SK-N-SH treated with all-trans-retinoic acid at 6 μM for 48 hours (cell line): Measurements from ENCODE around the gene TMEM219.
"Not testable (repeated sequence)": the region's sequence is repeated elsewhere in the genome, so short reads cannot be mapped to it uniquely, and the experiment has no call there.

Experiments used
- ATAC-seq: fragments of 200-7000 bp; cut with Tn5 transposase; 3 replicates; pipeline ENCODE4 v1.9.1; 2020; ENCODE audit warnings: mild to moderate bottlenecking, moderate library complexity
- ARNTL ChIP-seq: fragments of 450-650 bp; formaldehyde crosslinking; IDR thresholded peaks from 2 replicates; pipeline ENCODE4 v1.5.0; 2020; ENCODE audit warnings: low read depth, mild to moderate bottlenecking, moderate library complexity, borderline replicate concordance
- BACH2 ChIP-seq: fragments of 250-450 bp; sonication (Bioruptor Pico); IDR thresholded peaks from 2 replicates; pipeline ENCODE4 v1.9.0; 2021; ENCODE audit warnings: mild to moderate bottlenecking, borderline replicate concordance
- CSDC2 ChIP-seq: fragments of 250-450 bp; sonication (Bioruptor Pico); IDR thresholded peaks from 2 replicates; pipeline ENCODE4 v1.5.0; 2020; ENCODE audit warnings: mild to moderate bottlenecking, moderate library complexity
- ESRRG ChIP-seq: fragments of 250-450 bp; sonication (Bioruptor Pico); IDR thresholded peaks from 2 replicates; pipeline ENCODE4 v1.6.1; 2021; ENCODE audit warnings: mild to moderate bottlenecking
- GLIS3 ChIP-seq: fragments of 250-450 bp; sonication (Bioruptor Pico); IDR thresholded peaks from 2 replicates; pipeline ENCODE4 v1.5.0; 2020; ENCODE audit warnings: mild to moderate bottlenecking, moderate library complexity
- ISL1 ChIP-seq: fragments of 250-450 bp; sonication (Bioruptor Pico); IDR thresholded peaks from 2 replicates; pipeline ENCODE4 v2.1.2; 2022; ENCODE audit warnings: mild to moderate bottlenecking, moderate library complexity
- PATZ1 ChIP-seq: fragments of 250-450 bp; sonication (Bioruptor Pico); IDR thresholded peaks from 2 replicates; pipeline ENCODE4 v1.8.0; 2020; ENCODE audit warnings: mild to moderate bottlenecking, moderate library complexity, borderline replicate concordance
- POU6F1 ChIP-seq: fragments of 250-450 bp; sonication (Bioruptor Pico); IDR thresholded peaks from 2 replicates; pipeline ENCODE4 v1.8.0; 2021; ENCODE audit warnings: low read depth, mild to moderate bottlenecking, moderate library complexity, borderline replicate concordance
- PPARA ChIP-seq: fragments of 250-450 bp; sonication (Bioruptor Pico); IDR thresholded peaks from 2 replicates; pipeline ENCODE4 v1.5.0; 2020; ENCODE audit warnings: mild to moderate bottlenecking, borderline replicate concordance
- RARB ChIP-seq: fragments of 250-450 bp; sonication (Bioruptor Pico); IDR thresholded peaks from 2 replicates; pipeline ENCODE4 v1.8.0; 2021; ENCODE audit warnings: mild to moderate bottlenecking, moderate library complexity
- SNAI2 ChIP-seq: fragments of 250-450 bp; sonication (Bioruptor Pico); IDR thresholded peaks from 2 replicates; pipeline ENCODE4 v1.5.0; 2020; ENCODE audit warnings: mild to moderate bottlenecking, moderate library complexity
- TCF4 ChIP-seq: fragments of 250-450 bp; sonication (Bioruptor Pico); IDR thresholded peaks from 2 replicates; pipeline ENCODE4 v1.8.0; 2021; ENCODE audit warnings: mild to moderate bottlenecking, moderate library complexity, borderline replicate concordance
- ZC3H10 ChIP-seq: fragments of 250-450 bp; sonication (Bioruptor Pico); IDR thresholded peaks from 2 replicates; pipeline ENCODE4 v1.5.1; 2021; ENCODE audit warnings: mild to moderate bottlenecking, moderate library complexity
- ZFP3 ChIP-seq: fragments of 250-450 bp; sonication (Bioruptor Pico); IDR thresholded peaks from 2 replicates; pipeline ENCODE4 v1.5.0; 2020; ENCODE audit warnings: mild to moderate bottlenecking, moderate library complexity
- ZNF70 ChIP-seq: fragments of 450-650 bp; formaldehyde crosslinking; IDR thresholded peaks from 2 replicates; pipeline ENCODE4 v1.5.0; 2020; ENCODE audit warnings: mild to moderate bottlenecking, moderate library complexity
- ZNF8 ChIP-seq: fragments of 450-650 bp; formaldehyde crosslinking; IDR thresholded peaks from 2 replicates; pipeline ENCODE4 v1.5.0; 2020; ENCODE audit warnings: mild to moderate bottlenecking, moderate library complexity
- TF ChIP-seq, protein P1 (sequence below): fragments of 250-450 bp; sonication (Bioruptor Pico); IDR thresholded peaks from 2 replicates; pipeline ENCODE4 v1.5.1; 2020; ENCODE audit warnings: low read depth, mild to moderate bottlenecking, moderate library complexity
- TF ChIP-seq, protein P2 (sequence below): fragments of 250-450 bp; sonication (Bioruptor Pico); IDR thresholded peaks from 2 replicates; pipeline ENCODE4 v1.5.1; 2021; ENCODE audit warnings: mild to moderate bottlenecking, moderate library complexity

The TMEM219 gene

DNA sequence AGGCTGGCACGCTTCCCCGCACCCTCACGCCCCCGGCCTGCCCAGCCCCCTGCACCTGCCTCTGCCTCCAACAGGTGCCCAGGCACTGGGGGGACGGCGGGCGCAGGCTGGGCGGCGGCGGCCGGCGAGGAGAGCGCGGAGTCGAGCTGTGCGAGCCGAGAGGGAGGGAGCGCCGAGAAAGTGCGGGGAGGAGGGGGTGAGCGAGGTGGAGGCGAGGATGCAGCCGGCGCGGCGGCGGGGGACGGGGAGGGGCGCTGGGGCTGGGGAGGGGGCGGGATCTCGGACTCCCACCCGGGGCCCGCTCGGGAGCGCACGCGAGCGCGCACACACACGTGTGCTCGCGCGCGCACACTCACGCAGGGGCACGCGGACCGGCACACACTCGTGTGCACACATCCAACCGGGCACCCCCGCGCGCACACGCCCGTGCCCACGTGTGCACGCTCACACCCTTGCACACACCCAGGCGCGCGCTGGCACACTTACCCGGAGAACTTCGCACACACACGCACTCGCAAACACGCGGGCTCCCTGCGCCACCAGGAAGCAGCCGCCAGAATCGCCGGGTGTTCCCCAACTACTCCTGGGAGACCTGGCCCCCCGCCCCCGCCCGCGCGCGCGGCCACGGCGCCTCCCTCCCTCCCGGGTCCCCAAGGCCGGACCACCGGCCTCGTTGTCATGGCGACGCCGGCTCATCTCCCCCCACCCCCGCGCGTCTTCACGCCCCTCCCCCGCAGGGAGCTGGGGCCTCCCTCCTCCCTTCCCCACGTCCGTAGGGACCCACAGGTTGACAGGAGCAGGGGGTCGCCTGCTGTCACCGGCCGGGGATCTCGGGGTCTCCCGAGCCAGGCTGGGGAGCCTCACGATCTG lies 49.2 kb downstream of the TMEM219 start, which contains the start of gene DOC2A:
Gene DOC2A, minus strand, starts transcription at position 184 of the 870 bp plus-strand sequence. CDS start 805 bp downstream, outside the sequence.
- TF ChIP-seq ZFP3 (peak; percentile 96), ARNTL (CRISPR knock-in tag) (no peak)
- ATAC-seq: peak; percentile 69

DNA sequence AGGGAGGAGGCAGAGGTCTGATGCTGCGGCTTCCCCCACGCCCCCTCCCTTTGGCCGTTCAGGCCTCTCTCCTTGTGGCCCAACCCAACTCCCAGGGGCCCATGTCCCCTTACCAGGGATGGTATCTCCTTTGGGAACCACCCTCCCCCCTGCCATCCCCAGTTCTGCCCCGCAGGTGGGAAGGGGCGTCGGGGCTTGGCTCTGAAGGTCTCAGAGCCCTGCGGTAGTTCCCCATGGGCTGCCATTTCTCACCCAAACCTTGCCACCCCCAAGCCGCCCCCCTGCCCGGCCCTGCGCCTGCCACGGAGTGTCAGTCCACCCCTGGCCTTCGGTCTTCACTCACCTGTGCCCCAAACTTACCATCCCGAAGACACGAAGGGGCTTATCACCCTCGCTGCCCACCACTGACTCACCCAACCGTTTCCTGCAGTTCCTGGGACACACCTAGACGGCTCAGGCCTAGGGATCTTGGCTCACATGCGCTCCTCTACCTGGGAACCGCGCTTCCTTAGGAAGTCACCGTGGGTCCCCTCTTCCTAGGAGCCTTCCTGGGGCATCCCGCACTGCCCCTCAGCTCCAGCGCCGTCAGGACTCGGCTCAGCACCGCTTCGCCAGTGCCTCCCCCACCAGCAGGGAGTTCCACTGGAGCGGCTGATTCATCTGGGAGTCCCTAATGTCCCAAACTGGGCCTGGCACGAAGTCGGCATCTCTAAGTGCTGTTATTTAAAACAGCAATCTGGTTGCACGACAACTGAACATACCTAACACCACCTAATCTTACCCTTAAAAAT lies 50.0 kb downstream of the TMEM219 start:
- no peak for TF ChIP-seq PPARA
- TF ChIP-seq, protein P1, sequence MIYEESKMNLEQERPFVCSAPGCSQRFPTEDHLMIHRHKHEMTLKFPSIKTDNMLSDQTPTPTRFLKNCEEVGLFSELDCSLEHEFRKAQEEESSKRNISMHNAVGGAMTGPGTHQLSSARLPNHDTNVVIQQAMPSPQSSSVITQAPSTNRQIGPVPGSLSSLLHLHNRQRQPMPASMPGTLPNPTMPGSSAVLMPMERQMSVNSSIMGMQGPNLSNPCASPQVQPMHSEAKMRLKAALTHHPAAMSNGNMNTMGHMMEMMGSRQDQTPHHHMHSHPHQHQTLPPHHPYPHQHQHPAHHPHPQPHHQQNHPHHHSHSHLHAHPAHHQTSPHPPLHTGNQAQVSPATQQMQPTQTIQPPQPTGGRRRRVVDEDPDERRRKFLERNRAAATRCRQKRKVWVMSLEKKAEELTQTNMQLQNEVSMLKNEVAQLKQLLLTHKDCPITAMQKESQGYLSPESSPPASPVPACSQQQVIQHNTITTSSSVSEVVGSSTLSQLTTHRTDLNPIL (CRISPR knock-in tag): no peak
- no peak for ATAC-seq

GRCh38 chr16:30012598-30012997 lies 50.7 kb downstream of the TMEM219 start:
- ATAC-seq: not testable (repeated sequence)

- not testable (repeated sequence) for ATAC-seq
Observed at GRCh38 chr16:30015450-30015849, 53.6 kb downstream of the TMEM219 start.

DNA sequence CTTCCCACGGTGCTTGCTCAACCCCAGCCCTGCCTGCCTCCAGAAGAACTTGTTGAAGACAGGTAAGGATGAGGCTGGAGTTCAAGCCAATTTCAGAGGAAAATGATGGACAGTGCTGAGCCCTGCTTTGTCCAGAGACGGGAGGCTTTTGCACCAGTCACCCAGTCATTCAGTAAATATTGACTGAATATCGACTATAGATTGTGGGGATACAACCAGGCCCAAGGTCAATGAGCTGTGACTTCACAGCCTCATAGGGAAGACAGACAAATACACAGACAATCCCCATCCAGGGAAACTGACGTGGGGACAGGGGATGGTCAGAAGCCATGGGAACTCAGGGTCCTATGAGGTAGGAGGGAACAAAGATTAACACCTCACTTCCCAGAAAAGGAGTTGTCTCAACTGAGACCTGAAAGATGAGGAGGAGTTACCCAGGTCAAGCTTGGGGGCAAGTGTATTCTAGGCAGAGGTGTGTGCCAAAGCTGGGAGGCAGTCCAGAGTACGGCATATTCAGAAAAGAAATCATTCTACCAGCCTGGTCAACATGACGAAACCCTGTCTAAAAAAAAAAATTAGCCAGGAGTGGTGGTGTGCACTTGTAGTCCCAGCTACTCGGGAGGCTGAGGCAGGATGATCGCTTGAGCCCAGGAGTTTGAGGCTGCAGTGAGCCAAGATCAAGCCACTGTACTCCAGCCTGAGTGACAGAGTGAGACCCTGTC lies 54.8 kb downstream of the TMEM219 start:
- ATAC-seq: no peak
- TF ChIP-seq CSDC2 (CRISPR knock-in tag): no peak
- TF ChIP-seq GLIS3: no peak
- TF ChIP-seq PATZ1 (CRISPR knock-in tag): no peak
- TF ChIP-seq ESRRG (CRISPR knock-in tag): no peak
- TF ChIP-seq ZNF8: no peak
- TF ChIP-seq ZFP3: no peak
- no peak for TF ChIP-seq ARNTL (CRISPR knock-in tag)
- no peak for TF ChIP-seq ZC3H10 (CRISPR knock-in tag)
- TF ChIP-seq BACH2: no peak
- TF ChIP-seq TCF4 (CRISPR knock-in tag): no peak
- TF ChIP-seq, all 23 proteins: peak for 0

DNA sequence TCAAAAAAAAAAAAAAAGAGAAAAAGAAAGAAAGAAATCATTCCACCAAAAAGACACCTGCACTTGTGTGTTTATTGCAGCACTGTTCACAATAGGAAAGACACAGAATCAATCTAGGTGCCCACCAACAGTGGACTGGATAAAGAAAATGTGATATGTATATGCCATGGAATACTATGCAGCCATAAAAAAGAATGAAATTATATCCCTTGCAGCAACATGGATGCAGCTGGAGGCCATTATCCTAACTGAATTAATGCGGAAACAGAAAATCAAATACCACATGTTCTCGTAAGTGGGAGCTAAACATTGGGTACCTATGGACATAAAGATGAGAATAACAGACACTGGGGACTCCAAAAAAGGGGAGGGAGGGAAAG lies 55.4 kb downstream of the TMEM219 start:
- ATAC-seq: no peak
- TF ChIP-seq, protein P2, sequence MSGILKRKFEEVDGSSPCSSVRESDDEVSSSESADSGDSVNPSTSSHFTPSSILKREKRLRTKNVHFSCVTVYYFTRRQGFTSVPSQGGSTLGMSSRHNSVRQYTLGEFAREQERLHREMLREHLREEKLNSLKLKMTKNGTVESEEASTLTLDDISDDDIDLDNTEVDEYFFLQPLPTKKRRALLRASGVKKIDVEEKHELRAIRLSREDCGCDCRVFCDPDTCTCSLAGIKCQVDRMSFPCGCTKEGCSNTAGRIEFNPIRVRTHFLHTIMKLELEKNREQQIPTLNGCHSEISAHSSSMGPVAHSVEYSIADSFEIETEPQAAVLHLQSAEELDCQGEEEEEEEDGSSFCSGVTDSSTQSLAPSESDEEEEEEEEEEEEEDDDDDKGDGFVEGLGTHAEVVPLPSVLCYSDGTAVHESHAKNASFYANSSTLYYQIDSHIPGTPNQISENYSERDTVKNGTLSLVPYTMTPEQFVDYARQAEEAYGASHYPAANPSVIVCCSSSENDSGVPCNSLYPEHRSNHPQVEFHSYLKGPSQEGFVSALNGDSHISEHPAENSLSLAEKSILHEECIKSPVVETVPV (CRISPR knock-in tag): no peak
- no peak for TF ChIP-seq PPARA
- TF ChIP-seq ISL1: no peak
- TF ChIP-seq RARB: no peak
- TF ChIP-seq ZNF70 (CRISPR knock-in tag): no peak
- TF ChIP-seq SNAI2: no peak
- TF ChIP-seq, protein P1 (CRISPR knock-in tag): no peak
- TF ChIP-seq POU6F1 (CRISPR knock-in tag): no peak

- ATAC-seq: not testable (repeated sequence)
Observed at GRCh38 chr16:30017937-30018336, 56.1 kb downstream of the TMEM219 start.
